A549 (cell line): Measurements from ENCODE around the gene BNIP1. TPM values are rescaled to one million over a fixed set of nuclear protein-coding genes. Genes with fewer than 3 reads are reported as not detected.

Source experiments
- ATAC-seq, 2 experiments: fragments of 200-7000 bp in 1 of 2; fragments of >200 bp in 1 of 2; cut with Nextera tagmentation in 1 of 2; cut with Tn5 transposase in 1 of 2; 3 replicates each; pipeline versions ENCODE4 v1.8.0 to v1.9.1; 2018 to 2020; ENCODE audit warnings: mild to moderate bottlenecking in 1 of 2, moderate library complexity in 1 of 2
- CTCF ChIA-PET: fragments of 300-600 bp; sonication (Branson Sonifier 250); formaldehyde crosslinking; extraction: SDS; loops from one replicate; lab custom pipeline; 2021; ENCODE audit warnings: antibody characterized with exemption, inconsistent platforms; lab: Yijun Ruan, JAX
- POLR2A ChIA-PET: fragments of 350-600 bp; formaldehyde crosslinking; extraction: SDS; loops from one replicate; lab custom pipeline; 2021; ENCODE audit warnings: antibody characterized with exemption, inconsistent platforms; lab: Yijun Ruan, JAX
- DNase-seq, 2 experiments: peaks; one replicate each; pipeline versions ENCODE4 v3.0.0 to v3.0.0-alpha.2; 2011 to 2016; ENCODE audit warnings: low read depth in 1 of 2, low spot score in 1 of 2
- FAIRE-seq: peaks from 2 replicates; lab custom pipeline; 2011; peaks lifted over from hg19 to GRCh38; lab: Jason Lieb, UNC
- H3K27ac ChIP-seq, 2 experiments: fragments of >200 bp; sonication (Bioruptor Twin); formaldehyde crosslinking; 3 replicates each; pipeline ENCODE4 v1.5.1; 2016 to 2017
- H3K4me1 ChIP-seq: fragments of >200 bp; sonication (Bioruptor Twin); formaldehyde crosslinking; 3 replicates; pipeline ENCODE4 v1.6.1; 2016
- H3K4me2 ChIP-seq: fragments of >200 bp; sonication (Bioruptor Twin); formaldehyde crosslinking; 3 replicates; pipeline ENCODE4 v1.6.1; 2016
- H3K4me3 ChIP-seq: fragments of >200 bp; sonication (Bioruptor Twin); formaldehyde crosslinking; 3 replicates; pipeline ENCODE4 v1.5.1; 2016
- H3K9me3 ChIP-seq: fragments of >200 bp; sonication (Bioruptor Twin); formaldehyde crosslinking; 3 replicates; pipeline ENCODE4 v1.6.1; 2016
- BCL3 ChIP-seq: fragments of >200 bp; sonication (Bioruptor Twin); formaldehyde crosslinking; IDR thresholded peaks from 3 replicates; pipeline ENCODE4 v1.6.1; 2016
- BHLHE40 ChIP-seq: IDR thresholded peaks from 2 replicates; pipeline ENCODE4 v1.6.1; 2012; ENCODE audit warnings: low read depth, low read length, inconsistent platforms
- CBX2 ChIP-seq: fragments of 200-600 bp; sonication (generic); IDR thresholded peaks from 2 replicates; pipeline ENCODE4 v1.6.1; 2016; ENCODE audit warnings: low read depth, mild to moderate bottlenecking, borderline replicate concordance
- CHD4 ChIP-seq: fragments of 200-600 bp; sonication (generic); IDR thresholded peaks from 2 replicates; pipeline ENCODE4 v1.6.1; 2016; ENCODE audit warnings: antibody characterized with exemption, mild to moderate bottlenecking, borderline replicate concordance
- CTCF ChIP-seq: fragments of >200 bp; sonication (Bioruptor Twin); formaldehyde crosslinking; IDR thresholded peaks from 3 replicates; pipeline ENCODE4 v1.5.1; 2016
- E2F6 ChIP-seq: IDR thresholded peaks from 2 replicates; pipeline ENCODE4 v1.6.1; 2012; ENCODE audit warnings: low read depth, borderline replicate concordance
- EP300 ChIP-seq, 2 experiments: fragments of >200 bp; sonication (Bioruptor Twin); formaldehyde crosslinking; IDR thresholded peaks; 2 replicates in 1 of 2; 3 replicates in 1 of 2; pipeline ENCODE4 v1.6.1; 2016 to 2017
- FOSL2 ChIP-seq, 2 experiments: fragments of 450-650 bp in 1 of 2; fragments of >200 bp in 1 of 2; sonication (Bioruptor Twin) in 1 of 2; formaldehyde crosslinking; IDR thresholded peaks; 2 replicates each; pipeline versions ENCODE4 v1.5.0 to v1.6.1; 2016 to 2020; ENCODE audit warnings: mild to moderate bottlenecking in 1 of 2, moderate library complexity in 1 of 2
- GATA3 ChIP-seq: IDR thresholded peaks from 2 replicates; pipeline ENCODE4 v1.6.1; 2012; ENCODE audit warnings: borderline replicate concordance
- HEYL ChIP-seq: fragments of 250-450 bp; sonication (Bioruptor Pico); IDR thresholded peaks from 2 replicates; pipeline ENCODE4 v1.8.0; 2021; ENCODE audit warnings: mild to moderate bottlenecking, moderate library complexity
- JUN ChIP-seq, 2 experiments: fragments of >200 bp; sonication (Bioruptor Twin); formaldehyde crosslinking; IDR thresholded peaks; 2 replicates in 1 of 2; 3 replicates in 1 of 2; pipeline ENCODE4 v1.6.1; 2016 to 2017
- KDM5A ChIP-seq: fragments of 200-600 bp; sonication (generic); IDR thresholded peaks from 2 replicates; pipeline ENCODE4 v1.6.1; 2016; ENCODE audit warnings: antibody characterized with exemption, mild to moderate bottlenecking
- MAFK ChIP-seq: fragments of 450-650 bp; IDR thresholded peaks from 2 replicates; pipeline ENCODE4 v1.6.1; 2014; ENCODE audit not compliant: partially characterized antibody
- MAX ChIP-seq: IDR thresholded peaks from 2 replicates; pipeline ENCODE4 v1.6.1; 2012
- MAZ ChIP-seq: fragments of 150-350 bp; IDR thresholded peaks from 2 replicates; pipeline ENCODE4 v1.6.1; 2014; ENCODE audit warnings: antibody characterized with exemption, low read depth, low read length, borderline replicate concordance
- MYC ChIP-seq: IDR thresholded peaks from 2 replicates; pipeline ENCODE4 v1.6.1; 2012; ENCODE audit warnings: mild to moderate bottlenecking, inconsistent platforms, low read length, improper control_type of control experiment, borderline replicate concordance
- PBX3 ChIP-seq: IDR thresholded peaks from 2 replicates; pipeline ENCODE4 v1.6.1; 2012
- PHF8 ChIP-seq: fragments of 200-600 bp; sonication (generic); IDR thresholded peaks from 2 replicates; pipeline ENCODE4 v1.6.1; 2016; ENCODE audit warnings: low read depth, mild to moderate bottlenecking, antibody characterized with exemption, moderate library complexity, borderline replicate concordance
- POLR2A ChIP-seq: IDR thresholded peaks from 2 replicates; pipeline ENCODE4 v1.6.1; 2012; ENCODE audit warnings: mild to moderate bottlenecking, low read length
- RAD21 ChIP-seq, 2 experiments: fragments of >200 bp in 1 of 2; sonication (Bioruptor Twin) in 1 of 2; formaldehyde crosslinking in 1 of 2; IDR thresholded peaks in 1 of 2; conservative IDR thresholded peaks in 1 of 2; 2 replicates in 1 of 2; 3 replicates in 1 of 2; pipeline ENCODE4 v1.6.1; 2012 to 2018; ENCODE audit warnings: inconsistent platforms in 1 of 2
- RARB ChIP-seq: fragments of 250-450 bp; sonication (Bioruptor Pico); IDR thresholded peaks from 2 replicates; pipeline ENCODE4 v1.8.0; 2021; ENCODE audit warnings: mild to moderate bottlenecking, moderate library complexity
- REST ChIP-seq: fragments of 200-600 bp; sonication (generic); IDR thresholded peaks from 2 replicates; pipeline ENCODE4 v1.6.1; 2016; ENCODE audit warnings: antibody characterized with exemption, mild to moderate bottlenecking, moderate library complexity
- RFX5 ChIP-seq: fragments of 450-650 bp; IDR thresholded peaks from 2 replicates; pipeline ENCODE4 v1.7.1; 2014; ENCODE audit warnings: antibody characterized with exemption, mild to moderate bottlenecking, moderate library complexity
- SMC3 ChIP-seq: fragments of >200 bp; sonication (Bioruptor Twin); formaldehyde crosslinking; IDR thresholded peaks from 3 replicates; pipeline ENCODE4 v1.6.1; 2018; ENCODE audit warnings: inconsistent platforms
- USF2 ChIP-seq: fragments of 450-650 bp; IDR thresholded peaks from 2 replicates; pipeline ENCODE4 v1.6.1; 2014; ENCODE audit warnings: antibody characterized with exemption
- ZFP36 ChIP-seq: fragments of 450-650 bp; IDR thresholded peaks from 2 replicates; pipeline ENCODE4 v1.6.1; 2014; ENCODE audit warnings: borderline replicate concordance; ENCODE audit not compliant: partially characterized antibody
- WGBS: methylation state at CpG from one replicate; pipeline ENCODE4 v1.1.6; 2017; ENCODE audit errors: missing lambda C conversion rate; 5-methylcytosine and 5-hydroxymethylcytosine counted together
- polyA minus RNA-seq: library from RNA; depleted of rRNA, polyadenylated mRNA; stranded (reverse); fragments of >200 nt; gene quantifications from 2 replicates; pipeline ENCODE4 v1.2.3, GENCODE V29; 2011; rRNA and poly(A)+ RNA removed
- polyA plus RNA-seq, 4 experiments: library from polyadenylated mRNA; depleted of rRNA in 3 of 4; stranded (reverse); fragments of >200 nt; fragmentation: RNase III in 1 of 4; extraction: RNeasy Plus Mini Kit Qiagen cat#74134 plus additional on column Dnase treatment in 1 of 4; gene quantifications; 2 replicates in 3 of 4; 3 replicates in 1 of 4; pipeline ENCODE4 v1.2.3, GENCODE V29; 2011 to 2017

Gene BNIP1
- 22.1 and 26.7 TPM in 2 replicates for polyA plus RNA-seq (2011; rRNA removed)
- 17.7 and 19.0 TPM in 2 replicates for polyA plus RNA-seq (2012; cell fraction: cytosol; rRNA removed)
- 12.7 and 19.5 TPM in 2 replicates for polyA plus RNA-seq (2012; cell fraction: nucleus; rRNA removed)
- polyA plus RNA-seq (2017; fragmentation: RNase III; extraction: RNeasy Plus Mini Kit Qiagen cat#74134 plus additional on column Dnase treatment), result 15.8 to 17.3 TPM (median 16.7 TPM) in 3 replicates
- polyA minus RNA-seq, result 11.7 and 13.4 TPM in 2 replicates

- Histone ChIP-seq H3K4me1 (no peaks in the 10 kb centered on the region), H3K4me3 (peak within 1 kb of the TSS; percentile 71), H3K4me2 (peak within 1 kb of the TSS; percentile 77), H3K9me3 (no peaks in the 10 kb centered on the region), H3K27ac (peak within 1 kb of the TSS; percentile 86 to 88)
- POLR2A ChIA-PET, result interaction anchor here (1.3 to 1.4 kb wide), 2 partner anchors 87 to 160 kb away, joined by 4 to 5 read pairs; no protein-coding TSS in a partner anchor
- 8% methylated on average over 39 of the region's 48 CpGs for WGBS
- TF ChIP-seq MAZ (peak; percentile 89; the same call in 1 of the 2 replicates), CTCF (peak; percentile 95), CBX2 (no peak), MAX (peak; percentile 95), KDM5A (peak; percentile 76), POLR2A (peak; percentile 40), RARB (CRISPR knock-in tag) (no peak), BCL3 (0 out of 3 replicates have a peak, but pooled peaks have one; percentile 63), USF2 (peak; percentile 33; the same call in 1 of the 2 replicates), ZFP36 (no peak), RAD21 (conservative IDR thresholded peaks at IDR 0.05 in 1 of 2, IDR thresholded peaks at IDR 0.05 in 1 of 2) (peak; percentile 48 to 63), E2F6 (peak; percentile 56), GATA3 (peak; percentile 26; the same call in 1 of the 2 replicates), SMC3 (peak; percentile 74), PBX3 (peak; percentile 24; the same call in 1 of the 2 replicates), PHF8 (peak; percentile 91; the same call in 1 of the 2 replicates), FOSL2 (IDR thresholded peaks at IDR 0.05) (no peak), FOSL2 (CRISPR knock-in tag; IDR thresholded peaks at IDR 0.05) (peak; percentile 43; the same call in 1 of the 2 replicates), JUN (IDR thresholded peaks at IDR 0.05) (peak; percentile 48 to 91; a peak in 3 of 5 replicates), REST (peak; percentile 20; the same call in 1 of the 2 replicates), MAFK (peak; percentile 33), EP300 (IDR thresholded peaks at IDR 0.05) (no peak), BHLHE40 (peak; percentile 71), CHD4 (no peak), RFX5 (peak; percentile 31; the same call in 1 of the 2 replicates), HEYL (no peak), MYC (peak; percentile 92)
- FAIRE-seq, result peak; percentile 39
- peak; percentile 96 to 97 for ATAC-seq
- peak; percentile 94 to 95 for DNase-seq
- CTCF ChIA-PET, result interaction anchor here (0.6 to 1.9 kb wide), 33 partner anchors 9 to 669 kb away, joined by 3 to 17 read pairs (median 4); no protein-coding TSS in a partner anchor
Measured at GRCh38 chr5:173144200-173145176, at the start of gene BNIP1. Gene BNIP1 (plus strand): TSS chr5:173144531. CDS start chr5:173144546, 15 bp downstream.
